ENCODE data around the gene ADORA1. TPM values are rescaled to one million over a fixed set of nuclear protein-coding genes. Genes with fewer than 3 reads are reported as not detected.

The ADORA1 gene
- total RNA-seq, 1 donor from 2014 or later, result 7.0 TPM

DNA sequence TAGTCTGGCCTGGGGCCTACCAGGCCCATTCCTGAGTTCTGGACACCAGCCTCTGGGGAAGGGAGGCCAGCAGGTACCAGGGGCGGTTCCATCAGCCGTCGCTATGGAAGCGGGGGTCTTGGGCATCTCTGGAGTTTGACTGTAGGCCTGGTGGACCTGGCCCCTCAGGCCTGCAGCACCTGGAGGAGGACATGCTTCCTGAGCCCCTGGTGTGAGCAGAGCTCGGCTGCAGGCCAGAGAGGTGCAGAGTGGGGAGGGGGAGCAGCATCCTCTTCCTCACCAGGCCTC lies 40.3 kb downstream of the ADORA1 start:
- Histone ChIP-seq H3K36me3 (ENCODE audit: control insufficient read depth, insufficient read depth, low read length) (peaks cover 2% of the 10 kb centered on the region), H3K4me3 (ENCODE audit: low read depth, low read length) (no peak overlapping the region), H3K27me3 (ENCODE audit: control insufficient read depth, insufficient read depth, low read length) (no peaks in the 10 kb centered on the region)
- DNase-seq (ENCODE audit: low read depth), result no peak
- TF ChIP-seq, protein P1, sequence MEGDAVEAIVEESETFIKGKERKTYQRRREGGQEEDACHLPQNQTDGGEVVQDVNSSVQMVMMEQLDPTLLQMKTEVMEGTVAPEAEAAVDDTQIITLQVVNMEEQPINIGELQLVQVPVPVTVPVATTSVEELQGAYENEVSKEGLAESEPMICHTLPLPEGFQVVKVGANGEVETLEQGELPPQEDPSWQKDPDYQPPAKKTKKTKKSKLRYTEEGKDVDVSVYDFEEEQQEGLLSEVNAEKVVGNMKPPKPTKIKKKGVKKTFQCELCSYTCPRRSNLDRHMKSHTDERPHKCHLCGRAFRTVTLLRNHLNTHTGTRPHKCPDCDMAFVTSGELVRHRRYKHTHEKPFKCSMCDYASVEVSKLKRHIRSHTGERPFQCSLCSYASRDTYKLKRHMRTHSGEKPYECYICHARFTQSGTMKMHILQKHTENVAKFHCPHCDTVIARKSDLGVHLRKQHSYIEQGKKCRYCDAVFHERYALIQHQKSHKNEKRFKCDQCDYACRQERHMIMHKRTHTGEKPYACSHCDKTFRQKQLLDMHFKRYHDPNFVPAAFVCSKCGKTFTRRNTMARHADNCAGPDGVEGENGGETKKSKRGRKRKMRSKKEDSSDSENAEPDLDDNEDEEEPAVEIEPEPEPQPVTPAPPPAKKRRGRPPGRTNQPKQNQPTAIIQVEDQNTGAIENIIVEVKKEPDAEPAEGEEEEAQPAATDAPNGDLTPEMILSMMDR (IDR thresholded peaks at IDR 0.05; ENCODE audit: insufficient read depth, low read length, poor library complexity, severe bottlenecking), result no peak

DNA sequence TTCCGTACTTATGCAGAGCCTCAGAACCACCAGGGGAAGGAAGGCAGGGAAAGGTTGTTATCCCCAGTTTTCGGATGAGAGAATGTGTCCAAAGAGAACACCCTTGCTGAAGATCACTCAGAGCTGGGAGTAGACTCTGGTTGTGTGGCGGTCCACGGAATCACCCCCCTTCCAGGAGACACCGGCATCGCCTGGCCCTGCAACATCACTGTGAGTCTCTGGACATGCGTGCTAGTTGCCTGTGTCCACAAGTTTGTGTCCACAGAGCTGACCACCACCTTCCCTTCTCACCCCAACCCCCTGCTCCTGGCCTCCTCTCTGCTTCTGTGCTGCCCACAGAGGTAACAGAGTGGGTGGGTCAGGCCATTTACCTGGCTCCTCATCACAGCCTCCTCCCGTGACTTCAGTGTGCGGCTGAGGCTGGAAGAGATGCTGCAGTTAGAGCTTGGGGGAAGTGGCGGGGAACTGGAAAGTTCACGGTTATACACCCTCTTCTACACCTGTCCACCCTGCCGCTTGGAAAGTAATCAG lies 40.8 kb downstream of the ADORA1 start:
- DNase-seq (ENCODE audit: low read depth), result no peak

DNA sequence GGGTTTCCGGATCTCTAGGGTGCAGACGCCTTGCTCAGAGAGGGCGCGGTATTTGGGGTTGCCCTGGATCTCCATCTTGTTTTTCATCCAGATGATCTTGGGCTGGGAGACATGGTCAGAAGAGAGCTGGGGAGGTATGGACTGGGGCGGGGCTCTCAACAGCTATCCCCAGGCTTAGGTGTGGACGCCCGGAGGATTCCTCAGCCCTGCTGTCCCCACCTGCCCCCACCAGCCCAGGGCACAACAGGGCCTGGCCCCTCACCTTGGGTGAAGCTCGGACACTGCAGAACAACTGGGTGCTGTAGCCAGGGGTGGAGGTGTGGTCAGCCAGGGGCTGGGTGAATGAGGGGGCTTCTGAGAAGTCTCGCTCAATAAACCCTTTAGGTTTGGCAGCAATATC lies 41.5 kb downstream of the ADORA1 start:
- no peaks in the 10 kb centered on the region for H3K27me3 ChIP-seq (ENCODE audit: control insufficient read depth, insufficient read depth, low read length)
- TF ChIP-seq, protein P1 (IDR thresholded peaks at IDR 0.05; ENCODE audit: insufficient read depth, low read length, poor library complexity, severe bottlenecking), result no peak
- no peak overlapping the region for H3K4me3 ChIP-seq (ENCODE audit: low read depth, low read length)
- H3K36me3 ChIP-seq (ENCODE audit: control insufficient read depth, insufficient read depth, low read length), result peaks cover 2% of the 10 kb centered on the region
- no peak for DNase-seq (ENCODE audit: low read depth)

More for the DNA sequence above, 40.8 kb downstream of the ADORA1 start:
- H3K36me3 ChIP-seq (ENCODE audit: control insufficient read depth, insufficient read depth, low read length), result peaks cover 2% of the 10 kb centered on the region
- H3K4me3 ChIP-seq (ENCODE audit: low read depth, low read length), result no peak overlapping the region
- H3K27me3 ChIP-seq (ENCODE audit: control insufficient read depth, insufficient read depth, low read length), result no peaks in the 10 kb centered on the region
- TF ChIP-seq, protein P1 (IDR thresholded peaks at IDR 0.05; ENCODE audit: insufficient read depth, low read length, poor library complexity, severe bottlenecking), result no peak

DNA sequence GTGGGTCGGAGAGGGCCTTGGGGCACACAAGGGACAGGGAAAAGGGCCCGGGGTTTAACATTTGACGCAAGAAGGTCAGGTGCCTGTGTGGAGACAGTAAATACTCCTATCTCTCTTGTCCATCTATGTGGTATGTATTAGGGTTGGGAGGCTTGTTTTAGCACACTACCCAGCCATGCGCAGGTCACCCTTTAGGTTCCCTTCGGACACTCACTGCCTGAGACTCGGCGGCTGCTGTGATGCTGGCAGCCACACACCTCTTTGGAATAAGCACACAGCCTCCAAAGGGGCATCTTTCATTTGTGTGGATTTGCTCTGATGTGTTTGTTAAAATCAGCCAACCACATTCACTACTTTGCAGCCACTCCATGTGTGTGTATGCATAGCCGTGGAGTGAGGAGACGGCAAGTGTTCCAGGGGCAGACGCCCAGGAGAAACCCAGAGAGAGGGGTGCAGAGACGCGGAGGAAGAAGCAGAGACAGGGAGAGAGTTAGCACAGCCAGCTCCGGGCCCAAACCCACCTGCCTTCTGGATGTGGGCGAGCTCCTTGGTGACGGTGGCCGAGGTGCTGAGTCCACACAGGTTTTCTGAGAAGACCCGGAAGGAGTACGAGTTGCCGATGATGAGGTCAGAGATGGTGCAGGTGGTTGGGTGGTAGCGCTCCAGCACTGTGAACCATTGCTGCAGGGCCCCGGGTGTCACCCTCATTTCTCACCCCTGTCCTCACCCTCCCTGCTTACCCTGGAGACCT lies 42.4 kb downstream of the ADORA1 start:
- H3K4me3 ChIP-seq (ENCODE audit: low read depth, low read length), result no peak overlapping the region
- no peak for DNase-seq (ENCODE audit: low read depth)
- peaks cover 2% of the 10 kb centered on the region for H3K36me3 ChIP-seq (ENCODE audit: control insufficient read depth, insufficient read depth, low read length)
- TF ChIP-seq, protein P1 (IDR thresholded peaks at IDR 0.05; ENCODE audit: insufficient read depth, low read length, poor library complexity, severe bottlenecking), result no peak
- H3K27me3 ChIP-seq (ENCODE audit: control insufficient read depth, insufficient read depth, low read length), result no peaks in the 10 kb centered on the region

GRCh38 chr1:203170625-203171330 lies 43.3 kb downstream of the ADORA1 start:
- DNase-seq (ENCODE audit: low read depth), result no peak
- Histone ChIP-seq H3K27me3 (ENCODE audit: control insufficient read depth, insufficient read depth, low read length) (no peaks in the 10 kb centered on the region), H3K36me3 (ENCODE audit: control insufficient read depth, insufficient read depth, low read length) (no peaks in the 10 kb centered on the region), H3K4me3 (ENCODE audit: low read depth, low read length) (no peak overlapping the region)
- TF ChIP-seq, protein P1 (IDR thresholded peaks at IDR 0.05; ENCODE audit: insufficient read depth, low read length, poor library complexity, severe bottlenecking), result no peak

Measured in kidney epithelial cell (primary cell).